Astrocyte of the spinal cord (primary cell): Measurements from ENCODE around the gene PRAMEF11.
"Not testable (repeated sequence)": the region's sequence is repeated elsewhere in the genome, so short reads cannot be mapped to it uniquely, and the experiment has no call there.

Experiments
- DNase-seq: peaks from one replicate; pipeline ENCODE4 v3.0.0; 2011; ENCODE audit warnings: low read depth, low spot score
- H3K4me3 ChIP-seq: 2 replicates; pipeline ENCODE4 v1.5.1; 2011; ENCODE audit warnings: low read depth, mild to moderate bottlenecking, low read length, moderate library complexity
- in situ Hi-C: cut with HindIII; loops from 2 replicates; pipeline ENCODE4 v1.10.0; 2017; ENCODE audit warnings: low sequenced_read_pairs
- TF ChIP-seq, protein P1 (sequence below): IDR thresholded peaks from 2 replicates; pipeline ENCODE4 v1.5.1; 2012; ENCODE audit warnings: low read depth, mild to moderate bottlenecking, low read length, inconsistent platforms

Gene PRAMEF11

DNA sequence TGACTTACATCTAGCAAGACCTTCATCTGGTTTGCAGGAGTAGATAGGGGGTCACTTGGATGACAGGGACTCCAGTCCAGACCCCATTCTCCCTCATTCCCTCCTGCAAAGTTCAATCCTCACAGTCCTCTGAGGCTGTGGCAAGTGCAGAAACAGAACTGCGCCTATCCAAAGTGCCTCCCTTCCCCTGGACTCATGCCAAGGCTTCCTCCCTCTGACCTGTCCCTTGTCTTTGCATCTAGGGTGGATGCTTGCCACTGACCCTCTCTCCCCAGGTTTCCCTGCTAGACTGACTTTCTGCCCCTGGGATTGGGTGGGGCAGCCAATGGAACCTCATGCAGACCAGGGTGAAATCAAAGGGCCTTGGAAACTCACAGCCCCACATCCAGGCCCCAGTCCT is 21.3 kb downstream of the PRAMEF11 start:
- in situ Hi-C loops = no loop called here
- H3K4me3 ChIP-seq = no peak overlapping the region
- no peak for DNase-seq
- TF ChIP-seq, protein P1, sequence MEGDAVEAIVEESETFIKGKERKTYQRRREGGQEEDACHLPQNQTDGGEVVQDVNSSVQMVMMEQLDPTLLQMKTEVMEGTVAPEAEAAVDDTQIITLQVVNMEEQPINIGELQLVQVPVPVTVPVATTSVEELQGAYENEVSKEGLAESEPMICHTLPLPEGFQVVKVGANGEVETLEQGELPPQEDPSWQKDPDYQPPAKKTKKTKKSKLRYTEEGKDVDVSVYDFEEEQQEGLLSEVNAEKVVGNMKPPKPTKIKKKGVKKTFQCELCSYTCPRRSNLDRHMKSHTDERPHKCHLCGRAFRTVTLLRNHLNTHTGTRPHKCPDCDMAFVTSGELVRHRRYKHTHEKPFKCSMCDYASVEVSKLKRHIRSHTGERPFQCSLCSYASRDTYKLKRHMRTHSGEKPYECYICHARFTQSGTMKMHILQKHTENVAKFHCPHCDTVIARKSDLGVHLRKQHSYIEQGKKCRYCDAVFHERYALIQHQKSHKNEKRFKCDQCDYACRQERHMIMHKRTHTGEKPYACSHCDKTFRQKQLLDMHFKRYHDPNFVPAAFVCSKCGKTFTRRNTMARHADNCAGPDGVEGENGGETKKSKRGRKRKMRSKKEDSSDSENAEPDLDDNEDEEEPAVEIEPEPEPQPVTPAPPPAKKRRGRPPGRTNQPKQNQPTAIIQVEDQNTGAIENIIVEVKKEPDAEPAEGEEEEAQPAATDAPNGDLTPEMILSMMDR = no peak

DNA sequence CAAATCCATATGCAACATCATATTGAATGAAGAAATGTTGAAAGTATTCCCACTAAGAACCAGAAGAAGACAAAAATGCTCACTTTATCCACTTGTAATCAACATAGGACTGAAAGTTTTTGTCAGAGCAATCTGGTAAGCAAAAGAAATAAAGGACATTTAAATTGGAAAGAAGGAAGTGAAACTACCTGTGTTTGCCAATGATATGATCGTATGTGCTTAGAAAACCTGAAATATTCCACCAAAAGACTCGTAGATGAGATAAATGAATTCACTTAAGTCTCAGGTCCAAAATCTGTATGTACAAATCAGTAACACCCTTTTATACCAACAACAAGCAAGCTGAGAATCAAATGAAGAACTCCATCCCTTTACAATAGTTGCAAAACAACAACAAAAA is 31.5 kb downstream of the PRAMEF11 start:
- in situ Hi-C loops = no loop called here
- TF ChIP-seq, protein P1 = no peak
- no peak for DNase-seq
- H3K4me3 ChIP-seq = no peak overlapping the region

DNA sequence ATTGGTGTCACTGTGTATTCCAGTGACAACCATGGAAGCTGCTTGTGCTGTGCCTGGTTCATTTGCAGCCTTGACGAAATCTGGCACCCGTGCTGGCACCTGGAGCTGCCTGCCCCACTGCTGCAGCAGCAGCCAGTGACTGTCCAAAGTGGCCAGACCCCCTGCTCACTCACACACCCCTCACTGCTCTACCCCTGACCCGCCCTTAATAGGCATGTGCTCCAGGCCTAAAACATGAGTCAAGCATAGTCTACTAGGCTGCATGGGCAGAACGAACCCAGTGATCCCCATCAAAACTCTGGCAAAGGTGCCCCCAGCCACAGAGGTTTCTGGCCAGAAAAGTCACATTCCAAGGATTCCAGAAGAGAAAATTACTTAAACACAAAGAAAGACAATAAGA is 32.3 kb downstream of the PRAMEF11 start:
- in situ Hi-C loops = no loop called here
- H3K4me3 ChIP-seq = no peak overlapping the region
- no peak for DNase-seq
- TF ChIP-seq, protein P1 = no peak

DNA sequence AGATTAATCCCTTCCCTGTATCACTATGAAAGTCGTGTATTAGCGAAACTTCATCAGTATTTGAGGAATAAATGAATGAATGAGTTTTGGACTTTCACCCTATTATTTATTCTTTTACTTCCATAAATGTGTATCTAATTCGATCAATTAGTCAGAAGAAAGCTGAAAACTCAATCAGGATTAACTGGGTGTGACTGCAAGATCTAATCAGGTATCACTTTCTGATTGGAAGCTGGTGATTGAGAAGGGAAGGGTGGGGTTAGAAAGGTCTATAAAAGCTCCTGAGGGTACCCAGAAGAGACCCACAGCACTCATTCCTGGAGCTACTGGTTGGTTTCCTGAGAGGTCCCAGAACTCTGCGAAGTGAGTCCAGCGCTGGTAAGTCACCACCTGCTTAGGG is 40.1 kb downstream of the PRAMEF11 start, which contains the start of gene PRAMEF1:
Gene PRAMEF1, plus strand, starts transcription at position 301 of the 400 bp plus-strand sequence. CDS start 1,831 bp downstream, outside the sequence.
- DNase-seq, in situ Hi-C loops, H3K4me3 ChIP-seq: not testable (repeated sequence)

DNA sequence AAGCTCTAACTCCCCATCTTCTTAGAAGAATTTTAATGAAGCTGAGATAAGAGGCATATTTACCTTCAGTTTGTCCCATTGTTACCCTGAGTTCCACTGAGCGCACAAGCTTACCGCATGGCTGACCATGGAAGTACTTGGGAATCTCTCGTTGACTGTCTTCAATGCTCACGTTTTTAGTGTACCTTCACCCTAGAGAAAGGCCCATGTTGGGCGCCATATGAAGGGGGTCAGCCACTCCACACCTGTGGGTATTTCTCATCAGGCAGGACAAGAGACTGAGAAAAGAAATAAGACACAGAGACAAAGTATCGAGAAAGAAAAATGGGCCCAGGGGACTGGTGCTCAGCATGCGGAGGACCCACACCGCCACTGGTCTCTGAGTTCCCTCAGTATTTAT is 46.5 kb downstream of the PRAMEF11 start:
- DNase-seq = not testable (repeated sequence)

DNA sequence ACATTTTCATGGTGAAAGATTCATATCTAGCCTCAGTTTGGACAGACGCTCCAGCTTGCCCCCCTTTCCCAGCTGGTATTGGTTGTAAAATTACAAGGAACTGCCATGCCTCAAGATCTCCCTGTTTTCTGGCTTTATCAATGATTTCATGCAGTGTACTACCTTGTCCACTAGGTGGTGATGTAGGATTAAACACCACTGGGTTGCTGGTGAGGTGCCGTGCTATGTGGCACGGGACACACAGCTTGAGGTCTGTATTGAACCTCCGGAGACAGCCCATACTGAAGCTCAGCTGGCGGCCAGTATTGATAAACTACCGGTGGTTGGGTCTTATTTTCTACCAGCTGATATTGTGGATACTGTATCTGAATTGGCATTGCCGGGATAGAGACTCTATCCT is 47.4 kb downstream of the PRAMEF11 start:
- in situ Hi-C loops, DNase-seq, H3K4me3 ChIP-seq: not testable (repeated sequence)

More for the DNA sequence above, 46.5 kb downstream of the PRAMEF11 start:
- in situ Hi-C loops, H3K4me3 ChIP-seq: not testable (repeated sequence)

DNA sequence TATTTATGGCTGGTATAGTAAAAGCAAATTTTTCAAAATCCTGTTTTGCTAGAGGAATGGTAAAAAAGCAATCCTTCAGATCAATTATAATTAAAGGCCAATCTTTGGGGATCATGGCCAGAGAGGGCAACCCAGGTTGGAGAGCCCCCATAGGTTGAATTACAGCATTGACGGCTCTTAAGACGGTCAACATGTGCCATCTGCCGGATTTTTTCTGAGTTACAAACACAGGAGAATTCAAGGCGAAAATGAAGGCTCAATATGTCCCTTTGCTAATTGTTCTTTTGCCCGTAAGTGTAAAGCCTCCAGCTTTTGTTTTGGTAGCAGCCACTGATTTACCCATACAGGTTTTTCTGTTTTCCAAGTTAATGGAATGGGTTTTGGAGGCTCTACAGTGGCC is 49.7 kb downstream of the PRAMEF11 start:
- in situ Hi-C loops, DNase-seq, H3K4me3 ChIP-seq: not testable (repeated sequence)

DNA sequence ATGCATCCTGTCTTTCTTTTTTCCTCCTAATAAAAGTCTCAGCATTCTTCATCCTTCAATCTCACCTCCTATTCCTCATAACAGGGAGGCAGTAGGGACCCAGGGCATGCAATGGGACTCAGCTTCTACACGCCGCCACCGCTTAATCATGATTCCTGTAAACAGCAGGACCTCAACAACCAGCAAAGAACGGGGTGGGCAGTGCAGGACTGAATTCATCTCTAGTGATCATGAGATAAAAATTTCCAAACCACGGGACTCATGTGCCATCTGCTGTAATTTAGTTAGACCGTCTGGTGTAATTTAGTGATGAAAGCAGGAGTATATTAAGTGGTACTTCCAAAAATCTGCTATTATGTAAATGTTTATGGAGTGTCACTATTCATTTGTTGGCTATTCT is 52.3 kb downstream of the PRAMEF11 start:
- in situ Hi-C loops = no loop called here
- TF ChIP-seq, protein P1 = no peak
- DNase-seq = no peak
- no peak overlapping the region for H3K4me3 ChIP-seq

DNA sequence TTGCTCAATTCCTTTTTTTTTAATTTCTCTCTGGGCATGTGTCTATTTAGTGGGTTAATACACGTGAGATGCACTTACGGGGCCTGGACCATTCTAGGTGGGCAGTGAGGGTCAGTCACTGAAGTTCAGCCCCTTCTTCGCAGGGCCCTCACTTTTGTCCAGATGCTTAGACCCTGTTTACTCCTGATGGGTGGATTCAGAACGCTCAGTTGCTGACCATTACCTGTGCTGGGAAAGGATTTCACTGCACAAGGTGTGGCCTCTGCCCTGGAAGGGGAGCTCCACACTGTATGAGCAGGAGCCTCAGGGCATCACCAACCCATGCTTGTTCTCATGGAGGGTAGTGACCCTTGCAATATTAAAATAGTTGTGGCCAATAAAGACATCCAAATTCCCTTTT is 53.1 kb downstream of the PRAMEF11 start:
- TF ChIP-seq, protein P1 = no peak
- no peak overlapping the region for H3K4me3 ChIP-seq
- in situ Hi-C loops = no loop called here
- no peak for DNase-seq
